ENCODE measurements around the gene FSD1.

DNA sequence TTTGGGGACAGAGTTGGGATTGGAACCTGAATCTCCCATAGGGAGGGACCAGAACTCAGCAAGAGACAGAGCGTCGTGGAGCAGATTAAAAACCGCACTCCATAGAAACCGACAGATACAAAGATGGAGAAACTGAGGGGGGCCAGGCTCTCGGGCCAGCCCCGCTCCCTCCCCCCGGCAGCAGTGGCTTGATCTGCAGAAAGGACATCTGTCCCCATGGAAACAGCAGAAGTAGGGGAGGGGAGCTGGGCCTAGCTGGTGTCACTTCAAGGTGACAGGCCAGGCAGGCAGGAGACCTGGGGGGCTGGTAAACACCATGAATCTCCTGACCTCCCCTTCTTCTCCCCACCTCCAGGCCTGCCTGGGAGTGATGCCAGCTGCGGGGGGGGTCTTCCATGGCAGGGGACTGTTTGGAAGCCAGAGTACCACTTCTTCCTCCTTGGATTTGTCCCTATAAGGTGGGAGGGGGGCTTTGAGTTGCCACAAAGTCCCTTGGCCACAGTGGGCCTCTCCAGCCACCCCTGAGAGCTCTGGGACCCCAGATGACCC is 13.1 kb upstream of the FSD1 start:
- TF ChIP-seq, protein P1, sequence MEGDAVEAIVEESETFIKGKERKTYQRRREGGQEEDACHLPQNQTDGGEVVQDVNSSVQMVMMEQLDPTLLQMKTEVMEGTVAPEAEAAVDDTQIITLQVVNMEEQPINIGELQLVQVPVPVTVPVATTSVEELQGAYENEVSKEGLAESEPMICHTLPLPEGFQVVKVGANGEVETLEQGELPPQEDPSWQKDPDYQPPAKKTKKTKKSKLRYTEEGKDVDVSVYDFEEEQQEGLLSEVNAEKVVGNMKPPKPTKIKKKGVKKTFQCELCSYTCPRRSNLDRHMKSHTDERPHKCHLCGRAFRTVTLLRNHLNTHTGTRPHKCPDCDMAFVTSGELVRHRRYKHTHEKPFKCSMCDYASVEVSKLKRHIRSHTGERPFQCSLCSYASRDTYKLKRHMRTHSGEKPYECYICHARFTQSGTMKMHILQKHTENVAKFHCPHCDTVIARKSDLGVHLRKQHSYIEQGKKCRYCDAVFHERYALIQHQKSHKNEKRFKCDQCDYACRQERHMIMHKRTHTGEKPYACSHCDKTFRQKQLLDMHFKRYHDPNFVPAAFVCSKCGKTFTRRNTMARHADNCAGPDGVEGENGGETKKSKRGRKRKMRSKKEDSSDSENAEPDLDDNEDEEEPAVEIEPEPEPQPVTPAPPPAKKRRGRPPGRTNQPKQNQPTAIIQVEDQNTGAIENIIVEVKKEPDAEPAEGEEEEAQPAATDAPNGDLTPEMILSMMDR (IDR thresholded peaks at IDR 0.05 in 8 of 11, conservative IDR thresholded peaks at IDR 0.05 in 3 of 11): no peak
- no peak for TF ChIP-seq POLR2A (IDR thresholded peaks at IDR 0.05)

Measured in spleen (tissue), 7 donors.